ENCODE data around the gene ZNF408.

The ZNF408 gene

DNA sequence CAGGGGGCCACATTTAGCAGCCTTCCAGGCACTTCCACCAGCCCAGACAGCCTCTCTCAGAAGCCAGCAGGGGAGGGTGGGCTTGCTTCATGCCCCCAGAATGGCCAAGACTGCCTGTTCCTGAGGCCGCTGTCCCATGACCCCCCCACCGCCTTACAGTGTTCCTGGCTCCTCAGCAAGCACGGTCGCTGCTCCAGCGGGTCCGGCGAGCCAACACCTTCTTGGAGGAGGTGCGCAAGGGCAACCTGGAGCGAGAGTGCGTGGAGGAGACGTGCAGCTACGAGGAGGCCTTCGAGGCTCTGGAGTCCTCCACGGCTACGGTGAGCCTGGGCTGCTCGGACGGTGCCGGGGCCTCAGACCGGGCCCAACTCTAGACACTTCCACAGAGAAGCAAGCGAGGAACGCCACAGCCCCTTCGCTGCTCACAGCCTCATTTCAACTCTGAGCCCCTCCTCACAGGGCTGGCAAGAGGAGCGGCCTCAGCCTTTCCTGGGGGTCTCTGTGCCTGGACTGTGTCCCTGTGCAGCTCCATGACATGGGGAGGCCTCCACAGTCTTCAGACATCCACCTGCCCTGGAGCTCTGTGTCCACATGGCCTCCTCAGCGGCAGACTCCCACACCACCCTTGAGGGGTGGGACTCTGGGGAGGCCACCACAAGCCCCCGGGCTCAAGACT lies 18.9 kb downstream of the ZNF408 start:
- DNase-seq: no peak
- intact Hi-C loops (cut with DNase I): no loop called here

DNA sequence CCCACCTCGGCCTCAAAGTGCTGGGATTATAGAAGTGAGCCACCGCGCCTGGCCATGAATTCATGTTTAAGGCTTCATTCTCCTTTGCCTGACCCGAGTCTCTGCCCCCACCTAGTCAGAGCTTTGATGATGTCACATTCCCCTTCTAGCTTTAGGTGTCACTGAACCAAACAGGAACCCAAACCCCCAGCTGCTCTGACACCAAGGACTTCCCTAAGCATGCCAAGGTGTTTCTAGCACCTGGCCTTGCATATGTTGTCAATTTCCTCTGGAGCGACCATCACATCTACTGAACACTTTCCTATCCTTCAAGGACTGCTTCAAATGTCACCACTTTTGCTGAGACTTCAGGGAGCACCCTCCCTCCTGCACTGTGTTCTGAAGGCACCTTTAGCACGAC lies 20.5 kb downstream of the ZNF408 start:
- DNase-seq: no peak
- intact Hi-C loops (cut with DNase I): no loop called here

DNA sequence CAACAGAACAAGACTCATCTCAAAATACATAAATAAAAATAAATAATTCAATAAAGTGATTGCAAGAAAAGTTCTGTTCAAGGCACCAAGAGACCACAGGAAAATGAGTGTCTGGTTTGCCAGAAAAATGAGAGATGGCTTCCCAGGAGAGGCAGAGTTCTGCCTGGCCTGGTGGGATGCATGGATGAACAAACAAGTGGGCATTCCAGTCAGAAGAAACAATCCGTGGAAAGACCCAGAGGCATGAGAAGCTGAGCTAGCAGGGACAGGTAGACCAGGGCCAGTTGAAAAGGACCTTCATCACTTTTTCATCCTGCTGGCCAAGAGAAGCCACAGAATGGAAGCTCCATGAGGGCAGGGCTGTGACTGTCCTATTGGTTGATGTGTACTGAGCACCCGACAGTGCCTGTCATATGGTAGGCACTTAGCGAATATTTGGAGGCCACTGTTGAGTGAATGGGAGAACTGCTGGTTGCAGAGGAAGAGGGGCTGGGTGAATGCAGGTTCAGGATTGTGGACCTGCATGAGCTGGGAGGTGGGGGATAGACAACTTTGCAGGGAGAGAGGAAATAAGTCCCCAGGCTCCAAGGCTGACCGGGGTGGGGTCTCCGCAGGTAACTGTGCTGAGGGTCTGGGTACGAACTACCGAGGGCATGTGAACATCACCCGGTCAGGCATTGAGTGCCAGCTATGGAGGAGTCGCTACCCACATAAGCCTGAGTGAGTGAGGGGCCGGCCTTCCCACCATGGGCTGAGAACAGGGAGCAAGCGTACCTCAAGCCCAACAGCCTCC lies 21.9 kb downstream of the ZNF408 start:
- intact Hi-C loops (cut with DNase I): no loop called here
- no peak for DNase-seq

DNA sequence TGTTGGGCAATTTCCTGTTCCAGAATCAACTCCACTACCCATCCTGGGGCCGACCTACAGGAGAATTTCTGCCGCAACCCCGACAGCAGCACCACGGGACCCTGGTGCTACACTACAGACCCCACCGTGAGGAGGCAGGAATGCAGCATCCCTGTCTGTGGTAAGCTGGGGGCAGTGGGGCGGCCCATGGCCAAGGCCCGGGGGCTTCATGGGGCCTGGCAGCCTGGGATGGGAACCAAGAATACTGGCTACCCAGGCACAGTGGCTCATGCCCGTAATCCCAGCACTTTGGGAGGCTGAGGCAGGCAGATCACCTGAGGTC lies 22.5 kb downstream of the ZNF408 start:
- no peak for DNase-seq
- intact Hi-C loops (cut with DNase I): no loop called here

DNA sequence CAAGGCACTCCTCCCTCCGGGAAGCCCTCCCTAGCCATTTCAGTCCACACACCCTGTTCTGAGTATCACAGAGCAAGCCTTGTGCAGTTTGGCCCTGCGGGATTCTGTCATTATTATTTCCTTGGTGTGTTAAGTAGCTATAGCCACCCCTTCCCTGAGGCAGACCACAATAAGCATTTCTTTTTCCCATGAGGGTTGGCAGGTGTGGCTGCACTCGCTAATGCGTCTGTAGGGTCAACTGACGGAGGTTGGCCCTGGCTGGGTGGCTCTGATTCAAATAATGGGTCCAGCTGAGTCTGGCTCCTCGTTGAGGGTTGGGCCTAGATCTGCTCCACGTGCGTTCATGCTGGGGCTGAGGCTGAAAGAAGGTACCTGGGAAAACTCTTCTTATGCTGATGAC lies 23.3 kb downstream of the ZNF408 start:
- intact Hi-C loops (cut with DNase I): no loop called here

DNA sequence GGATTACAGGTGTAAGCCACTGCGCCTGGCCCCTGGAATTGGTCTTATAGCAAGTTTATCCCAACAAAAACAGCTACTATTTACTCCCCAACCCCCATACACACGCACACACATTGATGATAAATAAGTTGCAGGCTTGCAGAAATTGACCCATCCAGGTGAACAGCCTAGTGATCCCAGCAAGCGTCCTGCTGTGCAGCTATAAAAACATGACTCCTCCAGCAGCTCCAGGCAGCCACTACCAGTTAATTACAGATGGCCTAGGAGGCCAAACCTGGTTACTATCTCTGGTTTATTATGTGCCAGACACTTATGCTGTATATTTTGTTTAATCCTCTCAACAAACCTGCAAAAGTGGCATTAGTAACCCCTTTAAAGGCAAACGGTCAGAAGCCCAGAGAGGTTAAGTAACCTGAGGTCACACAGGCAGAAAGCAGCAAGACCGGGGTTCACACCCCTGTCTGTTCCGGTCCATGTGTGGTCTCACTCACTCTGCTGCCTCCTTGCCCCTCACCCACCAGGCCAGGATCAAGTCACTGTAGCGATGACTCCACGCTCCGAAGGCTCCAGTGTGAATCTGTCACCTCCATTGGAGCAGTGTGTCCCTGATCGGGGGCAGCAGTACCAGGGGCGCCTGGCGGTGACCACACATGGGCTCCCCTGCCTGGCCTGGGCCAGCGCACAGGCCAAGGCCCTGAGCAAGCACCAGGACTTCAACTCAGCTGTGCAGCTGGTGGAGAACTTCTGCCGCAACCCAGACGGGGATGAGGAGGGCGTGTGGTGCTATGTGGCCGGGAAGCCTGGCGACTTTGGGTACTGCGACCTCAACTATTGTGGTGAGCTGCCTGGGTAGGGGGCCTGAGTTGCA lies 24.7 kb downstream of the ZNF408 start:
- no peak for DNase-seq
- intact Hi-C loops (cut with DNase I): no loop called here

More for the DNA sequence above, 23.3 kb downstream of the ZNF408 start:
- DNase-seq: no peak

DNA sequence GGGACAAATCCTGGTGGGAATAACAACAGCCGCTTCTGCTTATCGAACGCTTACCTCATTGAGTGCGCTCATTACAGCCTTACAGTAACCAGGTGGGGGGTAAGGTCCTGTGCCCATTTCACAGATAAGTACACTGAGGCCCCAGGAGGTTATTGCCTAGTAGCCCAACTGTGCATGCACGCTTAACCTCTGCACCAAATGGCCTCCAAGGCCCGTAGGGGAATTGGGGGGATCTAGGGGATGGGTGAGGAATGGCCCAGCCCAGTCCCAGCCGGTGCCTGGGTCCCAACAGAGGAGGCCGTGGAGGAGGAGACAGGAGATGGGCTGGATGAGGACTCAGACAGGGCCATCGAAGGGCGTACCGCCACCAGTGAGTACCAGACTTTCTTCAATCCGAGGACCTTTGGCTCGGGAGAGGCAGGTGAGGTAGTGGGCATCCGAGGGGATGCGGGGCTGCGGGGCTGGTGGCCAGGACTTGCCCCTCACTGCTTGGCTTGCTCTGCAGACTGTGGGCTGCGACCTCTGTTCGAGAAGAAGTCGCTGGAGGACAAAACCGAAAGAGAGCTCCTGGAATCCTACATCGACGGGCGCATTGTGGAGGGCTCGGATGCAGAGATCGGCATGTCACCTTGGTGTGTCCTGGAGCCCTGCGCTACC lies 25.5 kb downstream of the ZNF408 start:
- no peak for DNase-seq
- intact Hi-C loops (cut with DNase I): no loop called here

DNA sequence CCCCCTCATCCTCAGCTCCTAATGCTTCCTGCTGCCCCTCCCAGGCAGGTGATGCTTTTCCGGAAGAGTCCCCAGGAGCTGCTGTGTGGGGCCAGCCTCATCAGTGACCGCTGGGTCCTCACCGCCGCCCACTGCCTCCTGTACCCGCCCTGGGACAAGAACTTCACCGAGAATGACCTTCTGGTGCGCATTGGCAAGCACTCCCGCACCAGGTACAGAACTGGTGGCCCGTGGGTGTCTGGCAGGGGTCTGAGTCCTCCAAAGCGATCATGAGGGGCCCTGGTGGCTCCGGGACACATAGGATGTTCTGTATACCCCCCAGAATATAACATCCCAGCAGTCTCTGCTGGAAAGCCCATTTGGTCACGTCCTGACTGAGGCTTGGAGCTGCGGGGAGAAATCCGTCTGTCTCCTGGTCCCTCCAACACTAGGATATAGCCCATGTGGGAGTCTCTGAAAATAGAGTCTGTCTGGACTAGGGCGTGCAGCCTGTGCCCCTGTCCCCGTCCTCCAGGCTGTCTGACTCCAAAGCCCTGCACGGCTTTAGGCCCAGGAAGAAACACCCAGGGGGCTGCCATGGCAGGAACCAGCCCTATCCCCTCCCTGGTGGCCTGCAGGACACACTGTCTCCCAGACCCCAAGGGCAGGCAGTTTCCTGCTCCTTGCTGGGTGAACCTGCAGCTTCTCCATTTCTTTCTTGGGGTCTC lies 27.3 kb downstream of the ZNF408 start:
- no peak for DNase-seq
- intact Hi-C loops (cut with DNase I): no loop called here

DNA sequence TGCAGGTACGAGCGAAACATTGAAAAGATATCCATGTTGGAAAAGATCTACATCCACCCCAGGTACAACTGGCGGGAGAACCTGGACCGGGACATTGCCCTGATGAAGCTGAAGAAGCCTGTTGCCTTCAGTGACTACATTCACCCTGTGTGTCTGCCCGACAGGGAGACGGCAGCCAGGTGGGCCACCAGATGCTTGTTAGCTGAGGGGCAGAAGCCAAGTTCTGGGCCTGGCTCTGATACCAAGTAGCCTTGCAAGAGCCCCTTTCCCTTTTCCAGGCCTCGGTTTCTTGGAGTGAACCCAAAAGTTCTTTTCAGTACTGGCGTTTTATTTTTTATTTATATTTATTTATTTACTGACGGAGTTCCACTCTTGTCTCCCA lies 27.8 kb downstream of the ZNF408 start:
- intact Hi-C loops (cut with DNase I): no loop called here

DNA sequence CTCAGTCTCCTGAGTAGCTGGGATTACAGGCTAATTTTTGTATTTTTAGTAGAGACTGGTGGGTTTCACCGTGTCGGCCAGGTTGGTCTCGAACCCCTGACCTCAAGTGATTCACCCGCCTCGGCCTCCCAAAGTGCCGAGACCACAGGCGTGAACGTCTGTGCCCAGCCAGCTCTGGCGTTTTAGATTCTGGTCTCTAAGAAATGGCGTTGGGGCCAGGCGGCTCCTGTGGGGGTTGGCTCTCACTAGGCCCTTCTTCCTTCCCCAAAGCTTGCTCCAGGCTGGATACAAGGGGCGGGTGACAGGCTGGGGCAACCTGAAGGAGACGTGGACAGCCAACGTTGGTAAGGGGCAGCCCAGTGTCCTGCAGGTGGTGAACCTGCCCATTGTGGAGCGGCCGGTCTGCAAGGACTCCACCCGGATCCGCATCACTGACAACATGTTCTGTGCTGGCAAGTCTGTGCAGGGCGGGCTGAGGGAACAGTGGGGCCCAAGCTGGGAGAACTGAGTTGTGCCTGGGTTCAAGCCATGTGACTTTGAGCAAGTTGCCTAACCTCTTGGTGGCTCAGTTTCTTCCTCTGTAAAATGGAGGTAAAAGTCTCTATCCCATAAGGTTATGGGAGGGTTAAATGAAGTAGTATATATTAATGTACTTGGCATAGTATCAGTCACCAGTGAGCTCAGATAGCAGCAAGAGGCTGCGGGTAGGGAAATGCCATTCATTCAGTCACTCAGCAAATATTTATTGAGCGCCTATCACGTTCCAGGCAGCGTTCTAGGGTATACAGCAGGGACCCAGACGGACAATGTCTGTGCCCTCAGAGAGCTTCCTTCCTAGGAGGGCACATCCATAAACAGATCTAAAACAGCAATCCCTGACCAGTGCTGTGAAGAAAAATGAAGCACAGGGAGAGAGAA lies 28.5 kb downstream of the ZNF408 start:
- intact Hi-C loops (cut with DNase I): no loop called here

More for the DNA sequence above, 27.8 kb downstream of the ZNF408 start:
- DNase-seq: no peak

DNA sequence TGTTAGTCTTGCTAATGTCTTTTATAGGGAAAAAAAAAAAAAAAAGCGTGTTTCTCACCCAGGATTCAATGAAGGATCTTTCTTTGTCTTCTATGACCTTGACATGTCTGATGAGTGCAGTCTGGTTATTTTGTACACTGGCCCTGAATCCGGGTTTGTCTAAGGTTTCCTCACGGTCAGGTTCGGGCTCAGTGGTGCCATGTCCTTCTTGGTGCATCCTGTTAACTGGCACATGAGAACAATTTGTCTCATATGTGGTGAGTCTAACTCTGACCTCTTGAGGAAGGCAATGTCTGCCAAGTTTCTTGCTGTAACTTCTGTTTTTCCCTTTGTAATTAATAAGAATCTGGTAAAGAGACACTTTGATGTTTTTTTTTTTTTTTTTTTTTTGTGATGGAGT lies 30.7 kb downstream of the ZNF408 start:
- intact Hi-C loops (cut with DNase I): no loop called here
- no peak for DNase-seq

More for the DNA sequence above, 28.5 kb downstream of the ZNF408 start:
- DNase-seq: no peak

DNA sequence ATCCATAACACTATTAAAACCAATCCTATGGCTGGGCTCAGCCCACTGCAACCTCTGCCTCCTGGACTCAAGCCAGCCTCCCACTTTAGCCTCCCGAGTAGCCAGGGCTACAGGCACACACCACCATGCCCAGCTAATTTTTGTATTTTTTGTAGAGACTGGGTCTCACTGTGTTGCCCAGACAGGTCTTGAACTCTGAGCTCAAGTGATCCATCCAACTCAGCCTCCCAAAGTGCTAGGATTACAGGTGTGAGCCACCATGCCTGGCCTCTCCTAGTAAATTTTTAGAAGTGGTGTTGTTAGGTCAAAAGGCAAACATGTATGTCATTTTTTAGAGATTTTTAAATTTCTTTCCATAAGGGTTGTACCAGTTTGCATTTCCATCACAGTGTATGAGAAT lies 32.4 kb downstream of the ZNF408 start:
- DNase-seq: no peak
- intact Hi-C loops (cut with DNase I): no loop called here

DNA sequence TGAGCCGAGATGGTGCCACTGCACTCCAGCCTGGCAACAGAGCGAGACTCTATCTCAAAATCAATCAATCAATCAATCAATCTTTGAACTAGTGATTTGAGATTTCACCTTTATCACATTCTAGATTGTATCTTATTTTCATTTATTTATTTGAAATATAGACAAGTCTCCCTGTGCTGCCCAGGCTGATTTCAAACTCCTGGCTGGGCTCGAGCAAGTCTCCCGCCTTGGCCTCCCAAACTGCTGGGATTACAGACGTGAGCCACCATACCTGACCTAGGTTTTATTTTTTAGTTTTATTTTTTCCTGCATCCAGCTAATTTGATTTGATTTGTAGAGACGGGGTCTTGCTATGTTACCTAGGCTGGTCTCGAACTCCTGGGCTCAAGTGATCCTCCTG lies 35.3 kb downstream of the ZNF408 start:
- intact Hi-C loops (cut with DNase I): no loop called here
- no peak for DNase-seq

DNA sequence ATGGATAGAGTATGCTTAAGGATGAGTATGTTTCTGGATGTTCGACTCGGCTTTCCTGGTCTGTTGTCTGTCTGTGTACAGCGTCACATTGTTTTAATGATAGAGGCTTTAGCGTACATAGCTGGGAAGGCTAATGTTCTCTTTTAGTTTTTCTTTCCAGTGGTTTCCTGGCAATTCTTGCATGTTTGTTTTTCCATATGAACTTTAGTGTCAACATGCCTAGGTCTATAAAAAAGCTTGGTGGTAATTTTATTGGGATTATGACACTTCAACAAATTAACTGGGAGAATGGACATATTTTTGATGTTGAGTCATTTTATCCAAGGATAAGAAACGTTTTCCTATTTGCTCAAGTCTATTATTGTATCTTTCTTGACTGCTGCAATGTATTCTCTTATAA lies 35.8 kb downstream of the ZNF408 start:
- DNase-seq: no peak
- intact Hi-C loops (cut with DNase I): no loop called here

DNA sequence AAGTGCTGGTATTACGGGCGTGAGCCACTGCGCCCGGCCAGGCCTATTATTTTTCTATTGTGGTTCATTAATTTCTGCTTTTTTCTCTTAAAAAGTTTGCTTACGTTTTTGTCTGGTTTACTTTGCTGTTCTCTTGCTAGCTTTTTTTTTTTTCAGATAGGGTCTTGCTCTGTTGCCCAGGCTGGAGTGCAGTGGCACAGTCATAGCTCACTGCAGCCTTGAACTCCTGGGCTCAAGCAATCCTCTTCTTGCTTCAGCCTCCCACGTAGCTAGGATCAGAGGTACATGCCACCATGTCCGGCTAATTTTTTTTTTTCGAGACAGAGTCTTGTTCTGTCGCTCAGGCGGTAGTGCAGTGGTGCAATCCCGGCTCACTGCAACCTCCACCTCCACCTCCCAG lies 36.9 kb downstream of the ZNF408 start:
- intact Hi-C loops (cut with DNase I): no loop called here
- no peak for DNase-seq

DNA sequence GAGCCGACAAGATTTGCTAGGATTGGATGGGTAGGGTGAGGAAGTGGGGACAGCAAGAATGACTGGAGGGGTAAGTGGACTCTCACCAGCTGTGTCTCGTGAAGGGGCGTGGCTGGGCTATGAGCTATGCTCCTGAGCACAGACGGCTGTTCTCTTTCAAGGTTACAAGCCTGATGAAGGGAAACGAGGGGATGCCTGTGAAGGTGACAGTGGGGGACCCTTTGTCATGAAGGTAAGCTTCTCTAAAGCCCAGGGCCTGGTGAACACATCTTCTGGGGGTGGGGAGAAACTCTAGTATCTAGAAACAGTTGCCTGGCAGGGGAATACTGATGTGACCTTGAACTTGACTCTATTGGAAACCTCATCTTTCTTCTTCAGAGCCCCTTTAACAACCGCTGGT lies 38.1 kb downstream of the ZNF408 start:
- no peak for DNase-seq
- intact Hi-C loops (cut with DNase I): no loop called here

DNA sequence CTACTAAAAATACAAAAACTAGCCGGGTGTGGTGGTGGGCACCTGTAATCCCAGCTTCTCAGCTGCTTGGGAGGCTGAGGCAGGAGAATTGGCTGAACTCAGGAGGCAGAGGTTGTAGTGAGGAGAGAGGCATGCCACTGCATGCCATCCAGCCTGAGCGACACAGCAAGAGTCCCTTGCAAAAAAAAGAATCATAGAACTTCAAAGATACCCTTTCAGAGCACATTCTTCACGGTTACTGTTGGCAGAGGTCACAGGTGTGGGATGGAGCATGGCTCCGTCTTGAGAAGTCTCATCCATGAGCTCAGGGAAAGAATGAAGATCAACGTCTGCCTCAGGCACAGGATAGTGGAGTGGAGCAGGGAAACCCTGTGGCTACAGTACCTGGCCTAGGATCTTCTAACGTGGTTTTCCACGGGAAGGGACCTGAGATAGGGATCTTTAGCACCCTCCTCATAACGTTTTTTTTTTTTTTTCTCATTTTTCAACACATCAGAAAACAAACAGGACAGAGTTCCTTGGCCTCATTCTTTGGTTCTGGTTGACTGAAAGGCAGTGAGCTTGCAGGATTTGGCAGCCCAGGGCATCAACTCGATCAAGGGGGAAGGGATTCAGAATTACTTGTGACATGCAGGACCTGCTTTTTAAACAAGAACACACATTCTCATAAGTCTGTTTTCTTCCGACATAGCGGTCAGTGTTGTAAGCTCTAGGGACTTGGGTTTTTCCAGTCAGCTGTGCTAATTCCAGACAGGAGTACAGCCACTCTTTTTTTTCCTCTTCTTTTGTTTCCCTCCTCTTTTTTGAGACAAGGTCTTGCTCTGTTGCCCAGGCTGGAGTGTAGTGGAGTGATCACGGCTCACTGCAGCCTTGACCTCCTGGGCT lies 41.0 kb downstream of the ZNF408 start:
- DNase-seq: peak in 2 of 42 donors; percentile 6 to 15
- intact Hi-C loops (cut with DNase I): no loop called here

Measured in head of caudate nucleus (tissue), 42 donors.